C4-2B (cell line): Measurements from ENCODE around the gene MAP1S.

ENCODE experiments used
- ZFX ChIP-seq: fragments of 450-650 bp; IDR thresholded peaks from 2 replicates; pipeline ENCODE4 v1.6.1; 2017
- TF ChIP-seq, protein P1 (sequence below): fragments of 450-650 bp; conservative IDR thresholded peaks from 2 replicates; pipeline ENCODE4 v1.5.1; 2017; ENCODE audit warnings: mild to moderate bottlenecking

DNA sequence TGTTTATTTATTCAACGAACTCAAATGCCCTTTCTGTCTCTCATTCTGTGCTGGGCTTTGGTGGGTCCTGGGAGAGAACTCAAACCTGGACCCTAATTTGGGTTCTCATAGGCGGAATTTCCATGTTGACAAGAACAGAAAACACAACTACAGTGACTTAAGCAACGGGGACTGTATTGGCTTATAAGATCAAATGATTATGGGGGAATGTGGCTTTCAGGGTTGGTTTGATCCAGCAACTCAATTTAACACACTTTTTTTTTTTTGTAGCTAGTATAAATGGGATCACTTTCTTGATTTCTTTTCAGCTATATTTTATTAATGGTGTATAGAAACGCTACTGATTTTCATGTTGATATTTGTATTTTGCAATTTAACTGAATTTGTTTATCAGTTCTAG lies 41.9 kb downstream of the MAP1S start:
- TF ChIP-seq, protein P1, sequence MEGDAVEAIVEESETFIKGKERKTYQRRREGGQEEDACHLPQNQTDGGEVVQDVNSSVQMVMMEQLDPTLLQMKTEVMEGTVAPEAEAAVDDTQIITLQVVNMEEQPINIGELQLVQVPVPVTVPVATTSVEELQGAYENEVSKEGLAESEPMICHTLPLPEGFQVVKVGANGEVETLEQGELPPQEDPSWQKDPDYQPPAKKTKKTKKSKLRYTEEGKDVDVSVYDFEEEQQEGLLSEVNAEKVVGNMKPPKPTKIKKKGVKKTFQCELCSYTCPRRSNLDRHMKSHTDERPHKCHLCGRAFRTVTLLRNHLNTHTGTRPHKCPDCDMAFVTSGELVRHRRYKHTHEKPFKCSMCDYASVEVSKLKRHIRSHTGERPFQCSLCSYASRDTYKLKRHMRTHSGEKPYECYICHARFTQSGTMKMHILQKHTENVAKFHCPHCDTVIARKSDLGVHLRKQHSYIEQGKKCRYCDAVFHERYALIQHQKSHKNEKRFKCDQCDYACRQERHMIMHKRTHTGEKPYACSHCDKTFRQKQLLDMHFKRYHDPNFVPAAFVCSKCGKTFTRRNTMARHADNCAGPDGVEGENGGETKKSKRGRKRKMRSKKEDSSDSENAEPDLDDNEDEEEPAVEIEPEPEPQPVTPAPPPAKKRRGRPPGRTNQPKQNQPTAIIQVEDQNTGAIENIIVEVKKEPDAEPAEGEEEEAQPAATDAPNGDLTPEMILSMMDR: no peak
- TF ChIP-seq ZFX: no peak
